ENCODE measurements around the gene LRBA.

DNA sequence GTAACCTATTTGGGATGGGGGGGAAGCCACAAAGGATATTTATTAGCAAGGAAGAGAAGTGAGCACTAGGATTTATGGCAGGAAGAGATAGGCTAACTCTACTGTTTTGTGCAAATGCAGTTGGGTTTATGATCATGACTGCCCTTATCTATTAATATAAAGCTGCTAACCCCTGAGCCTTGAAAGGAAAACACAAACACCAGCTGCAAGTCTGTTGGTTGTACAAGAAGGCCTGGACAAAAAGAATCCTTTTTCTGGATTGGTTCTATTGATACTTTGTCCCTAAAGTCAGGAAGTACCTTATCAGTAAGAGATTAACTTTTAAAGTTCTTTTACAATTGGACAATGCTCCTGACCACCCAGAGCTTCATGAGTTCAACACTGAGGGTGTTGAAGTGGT is 188.8 kb downstream of the LRBA start:
- TF ChIP-seq, protein P1, sequence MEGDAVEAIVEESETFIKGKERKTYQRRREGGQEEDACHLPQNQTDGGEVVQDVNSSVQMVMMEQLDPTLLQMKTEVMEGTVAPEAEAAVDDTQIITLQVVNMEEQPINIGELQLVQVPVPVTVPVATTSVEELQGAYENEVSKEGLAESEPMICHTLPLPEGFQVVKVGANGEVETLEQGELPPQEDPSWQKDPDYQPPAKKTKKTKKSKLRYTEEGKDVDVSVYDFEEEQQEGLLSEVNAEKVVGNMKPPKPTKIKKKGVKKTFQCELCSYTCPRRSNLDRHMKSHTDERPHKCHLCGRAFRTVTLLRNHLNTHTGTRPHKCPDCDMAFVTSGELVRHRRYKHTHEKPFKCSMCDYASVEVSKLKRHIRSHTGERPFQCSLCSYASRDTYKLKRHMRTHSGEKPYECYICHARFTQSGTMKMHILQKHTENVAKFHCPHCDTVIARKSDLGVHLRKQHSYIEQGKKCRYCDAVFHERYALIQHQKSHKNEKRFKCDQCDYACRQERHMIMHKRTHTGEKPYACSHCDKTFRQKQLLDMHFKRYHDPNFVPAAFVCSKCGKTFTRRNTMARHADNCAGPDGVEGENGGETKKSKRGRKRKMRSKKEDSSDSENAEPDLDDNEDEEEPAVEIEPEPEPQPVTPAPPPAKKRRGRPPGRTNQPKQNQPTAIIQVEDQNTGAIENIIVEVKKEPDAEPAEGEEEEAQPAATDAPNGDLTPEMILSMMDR (IDR thresholded peaks at IDR 0.05): no peak
- TF ChIP-seq GABPB1 (CRISPR knock-in tag; IDR thresholded peaks at IDR 0.05) (no peak), CREM (CRISPR knock-in tag; IDR thresholded peaks at IDR 0.05) (no peak), IRF2 (CRISPR knock-in tag; IDR thresholded peaks at IDR 0.05; ENCODE audit: borderline replicate concordance, low read depth) (no peak), ZSCAN18 (CRISPR knock-in tag; IDR thresholded peaks at IDR 0.05) (no peak), NR1H2 (CRISPR knock-in tag; IDR thresholded peaks at IDR 0.05) (no peak), NR2C2 (CRISPR knock-in tag; IDR thresholded peaks at IDR 0.05) (no peak), MAX (CRISPR knock-in tag; IDR thresholded peaks at IDR 0.05) (no peak), ESRRA (CRISPR knock-in tag; IDR thresholded peaks at IDR 0.05; ENCODE audit: borderline replicate concordance) (no peak), MXD4 (CRISPR knock-in tag; IDR thresholded peaks at IDR 0.05; ENCODE audit: borderline replicate concordance) (no peak), ZNF317 (CRISPR knock-in tag; IDR thresholded peaks at IDR 0.05; ENCODE audit: borderline replicate concordance, low read depth) (no peak), TCF7 (CRISPR knock-in tag; IDR thresholded peaks at IDR 0.05; ENCODE audit: low read depth) (no peak)
- TF ChIP-seq, protein P2, sequence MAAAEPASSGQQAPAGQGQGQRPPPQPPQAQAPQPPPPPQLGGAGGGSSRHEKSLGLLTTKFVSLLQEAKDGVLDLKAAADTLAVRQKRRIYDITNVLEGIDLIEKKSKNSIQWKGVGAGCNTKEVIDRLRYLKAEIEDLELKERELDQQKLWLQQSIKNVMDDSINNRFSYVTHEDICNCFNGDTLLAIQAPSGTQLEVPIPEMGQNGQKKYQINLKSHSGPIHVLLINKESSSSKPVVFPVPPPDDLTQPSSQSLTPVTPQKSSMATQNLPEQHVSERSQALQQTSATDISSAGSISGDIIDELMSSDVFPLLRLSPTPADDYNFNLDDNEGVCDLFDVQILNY (CRISPR knock-in tag; IDR thresholded peaks at IDR 0.05): no peak
- TF ChIP-seq, protein P3, sequence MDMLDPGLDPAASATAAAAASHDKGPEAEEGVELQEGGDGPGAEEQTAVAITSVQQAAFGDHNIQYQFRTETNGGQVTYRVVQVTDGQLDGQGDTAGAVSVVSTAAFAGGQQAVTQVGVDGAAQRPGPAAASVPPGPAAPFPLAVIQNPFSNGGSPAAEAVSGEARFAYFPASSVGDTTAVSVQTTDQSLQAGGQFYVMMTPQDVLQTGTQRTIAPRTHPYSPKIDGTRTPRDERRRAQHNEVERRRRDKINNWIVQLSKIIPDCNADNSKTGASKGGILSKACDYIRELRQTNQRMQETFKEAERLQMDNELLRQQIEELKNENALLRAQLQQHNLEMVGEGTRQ (CRISPR knock-in tag; IDR thresholded peaks at IDR 0.05): no peak
